SK-N-SH (cell line): ENCODE measurements around the gene TRIP13. TPM values are rescaled to one million over a fixed set of nuclear protein-coding genes. Genes with fewer than 3 reads are reported as not detected.

Experiments used
- CTCF ChIA-PET: fragments of 300-600, 350-600 bp; formaldehyde crosslinking; extraction: SDS; loops from one replicate; lab custom pipeline; 2021; lab: Yijun Ruan, JAX
- POLR2A ChIA-PET: fragments of 350-600 bp; sonication (Branson Sonifier 250); formaldehyde crosslinking; extraction: SDS; loops from one replicate; lab custom pipeline; 2020; ENCODE audit warnings: antibody characterized with exemption, inconsistent platforms; lab: Yijun Ruan, JAX
- DNase-seq: peaks from one replicate; pipeline ENCODE4 v3.0.0; 2012
- H2AFZ ChIP-seq: fragments of 200-600 bp; sonication (generic); 2 replicates; pipeline ENCODE4 v1.8.1; 2016; ENCODE audit warnings: antibody characterized with exemption, mild to moderate bottlenecking, low read depth
- H3F3A ChIP-seq: fragments of 200-600 bp; sonication (generic); replicated peaks from 2 replicates; pipeline ENCODE3; 2016; ENCODE audit warnings: antibody characterized with exemption, mild to moderate bottlenecking; ENCODE audit not compliant: insufficient read depth
- H3K27ac ChIP-seq, 2 experiments: fragments of 200-500 bp in 1 of 2; fragments of 200-600 bp in 1 of 2; sonication (Bioruptor generic) in 1 of 2; sonication (generic), shearing (Covaris generic) in 1 of 2; 2 replicates each; pipeline versions ENCODE4 v1.5.1 to v1.6.1; 2014 to 2016; ENCODE audit warnings: low read depth in 2 of 2, inconsistent platforms in 1 of 2, low read length in 1 of 2, mild to moderate bottlenecking in 1 of 2, mixed read lengths in 1 of 2
- H3K27me3 ChIP-seq: fragments of 200-600 bp; sonication (generic), shearing (Covaris generic); 2 replicates; pipeline ENCODE4 v1.6.1; 2016; ENCODE audit warnings: mixed run types; ENCODE audit not compliant: insufficient read depth
- H3K36me3 ChIP-seq, 2 experiments: fragments of 200-500 bp in 1 of 2; fragments of 200-600 bp in 1 of 2; sonication (Bioruptor generic) in 1 of 2; sonication (generic) in 1 of 2; replicated peaks in 1 of 2; 2 replicates each; pipeline versions ENCODE3 to v1.5.1; 2014 to 2016; ENCODE audit warnings: low read length in 1 of 2, mild to moderate bottlenecking in 1 of 2; ENCODE audit not compliant: insufficient read depth in 2 of 2, control insufficient read depth in 1 of 2
- H3K4me1 ChIP-seq, 2 experiments: fragments of 200-500 bp in 1 of 2; fragments of 200-600 bp in 1 of 2; sonication (Bioruptor generic) in 1 of 2; sonication (generic), shearing (Covaris generic) in 1 of 2; 2 replicates each; pipeline versions ENCODE4 v1.5.1 to v1.6.1; 2014 to 2016; ENCODE audit warnings: low read depth in 1 of 2, low read length in 1 of 2, mixed run types in 1 of 2; ENCODE audit not compliant: insufficient read depth in 2 of 2, control insufficient read depth in 1 of 2
- H3K4me2 ChIP-seq: fragments of 200-600 bp; sonication (generic), shearing (Covaris generic); 2 replicates; pipeline ENCODE4 v1.6.1; 2017; ENCODE audit warnings: mixed run types
- H3K4me3 ChIP-seq, 2 experiments: fragments of 200-500 bp in 1 of 2; fragments of 200-600 bp in 1 of 2; sonication (Bioruptor generic) in 1 of 2; sonication (generic), shearing (Covaris generic) in 1 of 2; 2 replicates each; pipeline versions ENCODE4 v1.5.1 to v1.8.1; 2014 to 2016; ENCODE audit warnings: low read depth in 2 of 2, inconsistent platforms in 1 of 2, low read length in 1 of 2, mild to moderate bottlenecking in 1 of 2, mixed read lengths in 1 of 2, moderate library complexity in 1 of 2
- H3K79me2 ChIP-seq: fragments of 200-600 bp; sonication (generic); 2 replicates; pipeline ENCODE4 v1.8.1; 2017; ENCODE audit warnings: mild to moderate bottlenecking; ENCODE audit not compliant: insufficient read depth
- H3K9ac ChIP-seq: fragments of 200-600 bp; sonication (generic); 2 replicates; pipeline ENCODE4 v1.6.1; 2017; ENCODE audit warnings: mixed run types
- H3K9me2 ChIP-seq: fragments of 200-600 bp; sonication (generic); 2 replicates; pipeline ENCODE4 v1.6.1; 2017; ENCODE audit warnings: mixed run types
- H3K9me3 ChIP-seq: fragments of 200-600 bp; sonication (generic); 2 replicates; pipeline ENCODE4 v1.6.1; 2017; ENCODE audit warnings: mixed run types, mild to moderate bottlenecking, moderate library complexity
- H4K20me1 ChIP-seq: fragments of 200-600 bp; sonication (generic); 2 replicates; pipeline ENCODE4 v1.6.1; 2017; ENCODE audit warnings: mild to moderate bottlenecking, mixed run types; ENCODE audit not compliant: insufficient read depth
- CTCF ChIP-seq: fragments of 200-600 bp; sonication (generic); IDR thresholded peaks from 2 replicates; pipeline ENCODE4 v1.6.1; 2017; ENCODE audit warnings: antibody characterized with exemption, mild to moderate bottlenecking, moderate library complexity
- EP300 ChIP-seq, 2 experiments: IDR thresholded peaks; 2 replicates each; pipeline versions ENCODE4 v1.4.0 to v1.6.1; 2012; ENCODE audit warnings: borderline replicate concordance in 1 of 2, low read depth in 1 of 2, low read length in 1 of 2
- FOXJ3 ChIP-seq: sonication (generic); formaldehyde crosslinking; IDR thresholded peaks from 2 replicates; pipeline ENCODE4 v1.5.1; 2020; ENCODE audit warnings: mild to moderate bottlenecking, missing genetic modification reagents
- GATA2 ChIP-seq: sonication (generic); formaldehyde crosslinking; IDR thresholded peaks from 2 replicates; pipeline ENCODE4 v1.5.0; 2020; ENCODE audit warnings: mild to moderate bottlenecking, missing genetic modification reagents
- IRF3 ChIP-seq: fragments of 150-350 bp; IDR thresholded peaks from 2 replicates; pipeline ENCODE4 v1.6.1; 2016; ENCODE audit warnings: mild to moderate bottlenecking, low read depth, low read length
- MAX ChIP-seq: IDR thresholded peaks from 2 replicates; pipeline ENCODE4 v1.4.0; 2012; ENCODE audit warnings: low read depth
- PBX3 ChIP-seq: IDR thresholded peaks from 2 replicates; pipeline ENCODE4; 2012
- POLR2AphosphoS5 ChIP-seq: IDR thresholded peaks from 2 replicates; pipeline ENCODE4 v1.6.1; 2012; ENCODE audit warnings: low read depth, low read length
- RCOR1 ChIP-seq: fragments of 150-350 bp; IDR thresholded peaks from 2 replicates; pipeline ENCODE4 v1.6.1; 2017; ENCODE audit warnings: antibody characterized with exemption, low read length
- RXRA ChIP-seq: IDR thresholded peaks from 2 replicates; pipeline ENCODE4 v1.4.0; 2012; ENCODE audit warnings: low read depth, mild to moderate bottlenecking, borderline replicate concordance
- SIN3A ChIP-seq: IDR thresholded peaks from 2 replicates; pipeline ENCODE4 v1.6.1; 2012; ENCODE audit warnings: low read depth, mild to moderate bottlenecking, low read length, moderate library complexity, borderline replicate concordance
- TAF1 ChIP-seq: IDR thresholded peaks from 2 replicates; pipeline ENCODE4 v1.6.1; 2012; ENCODE audit warnings: low read depth, mild to moderate bottlenecking, low read length, moderate library complexity, borderline replicate concordance
- WGBS: methylation state at CpG from one replicate; pipeline ENCODE4 v1.1.6; 2017; ENCODE audit warnings: low lambda C conversion rate; 5-methylcytosine and 5-hydroxymethylcytosine counted together
- polyA plus RNA-seq, 3 experiments: library from polyadenylated mRNA; depleted of rRNA; stranded (reverse); fragments of >200 nt; gene quantifications; 2 replicates each; pipeline ENCODE4 v1.2.3, GENCODE V29; 2012

The TRIP13 gene
- polyA plus RNA-seq, 1 of the 3 experiments (the other 2 are of a cell fraction) = 24.1 TPM

- Histone ChIP-seq H3K9me2 (no peaks in the 10 kb centered on the region), H3K9me3 (no peaks in the 10 kb centered on the region), H3K36me3 (no peaks in the 10 kb centered on the region), H3K4me3 (no peak overlapping the region), H3K4me1 (peaks cover 0 to 36% of the 10 kb centered on the region in 2 experiments; a peak in 1 of 4 replicates), H3K27ac (no peak overlapping the region; a peak in 1 of 4 replicates), H3K27me3 (peaks cover 27% of the 10 kb centered on the region), H3K9ac (no peak overlapping the region), H2AFZ (no peak overlapping the region), H4K20me1 (no peaks in the 10 kb centered on the region), H3F3A (no peaks in the 10 kb centered on the region), H3K4me2 (no peak overlapping the region), H3K79me2 (no peaks in the 10 kb centered on the region)
- CTCF ChIA-PET = interaction anchor here (1.0 to 3.3 kb wide), 9 partner anchors 11 to 229 kb away, joined by 3 to 17 read pairs (median 8); partner anchors contain the start of gene NKD2
- POLR2A ChIA-PET = no interaction called here
- DNase-seq = no peak
- TF ChIP-seq IRF3 (no peak), RXRA (no peak), RCOR1 (no peak), MAX (no peak), PBX3 (no peak), FOXJ3 (CRISPR knock-in tag) (no peak), EP300 (IDR thresholded peaks at IDR 0.05; ENCODE audit: borderline replicate concordance in 1 of 2, low read depth in 1 of 2, low read length in 1 of 2) (no peak), POLR2AphosphoS5 (no peak), TAF1 (no peak), CTCF (no peak), SIN3A (no peak), GATA2 (CRISPR knock-in tag) (no peak)
- WGBS = 50% methylated on average over 12 of the region's 12 CpGs
These were observed 52.5 kb downstream of the TRIP13 start for GRCh38 chr5:944992-945685.
